H9 (cell line): Measurements from ENCODE around the gene SLCO4A1. TPM values are rescaled to one million over a fixed set of nuclear protein-coding genes. Genes with fewer than 3 reads are reported as not detected.

ENCODE experiments used
- DNase-seq: peaks from one replicate; pipeline ENCODE4 v3.0.0-alpha.2; 2017
- H2AFZ ChIP-seq: one replicate; pipeline ENCODE4 v1.6.1; 2013; ENCODE audit warnings: mild to moderate bottlenecking, low read length, control low read depth, moderate library complexity
- H2AK5ac ChIP-seq: 2 replicates; pipeline ENCODE4 v1.6.1; 2013; ENCODE audit warnings: low read length, control low read depth, mixed read lengths; ENCODE audit not compliant: insufficient read length
- H2BK120ac ChIP-seq: one replicate; pipeline ENCODE4 v1.6.1; 2013; ENCODE audit warnings: low read depth, mild to moderate bottlenecking, low read length, control low read depth, inconsistent platforms; ENCODE audit not compliant: poor library complexity, severe bottlenecking
- H2BK12ac ChIP-seq: 2 replicates; pipeline ENCODE4 v1.6.1; 2013; ENCODE audit warnings: low read length, control low read depth, mixed read lengths, low read depth; ENCODE audit not compliant: insufficient read length
- H2BK15ac ChIP-seq: 2 replicates; pipeline ENCODE4 v1.6.1; 2013; ENCODE audit warnings: low read depth, low read length, control low read depth
- H2BK20ac ChIP-seq: one replicate; pipeline ENCODE4 v1.6.1; 2013; ENCODE audit warnings: low read depth, mild to moderate bottlenecking, low read length, control low read depth, inconsistent platforms; ENCODE audit not compliant: poor library complexity, severe bottlenecking
- H2BK5ac ChIP-seq: 2 replicates; pipeline ENCODE4 v1.6.1; 2013; ENCODE audit warnings: low read length, control low read depth, mixed read lengths; ENCODE audit not compliant: insufficient read length
- H3K14ac ChIP-seq: 2 replicates; pipeline ENCODE4 v1.6.1; 2013; ENCODE audit warnings: low read length, control low read depth; ENCODE audit not compliant: insufficient read depth
- H3K18ac ChIP-seq: 2 replicates; pipeline ENCODE4 v1.6.1; 2013; ENCODE audit warnings: low read depth, mild to moderate bottlenecking, mixed read lengths, low read length, control low read depth; ENCODE audit not compliant: insufficient read length
- H3K23ac ChIP-seq: 2 replicates; pipeline ENCODE4 v1.6.1; 2013; ENCODE audit warnings: low read length, control low read depth, mixed read lengths, low read depth; ENCODE audit not compliant: insufficient read length
- H3K23me2 ChIP-seq: 2 replicates; pipeline ENCODE4 v1.6.1; 2013; ENCODE audit warnings: low read depth, mild to moderate bottlenecking, mixed read lengths, low read length, control low read depth; ENCODE audit not compliant: insufficient read length, poor library complexity, severe bottlenecking
- H3K27ac ChIP-seq: 2 replicates; pipeline ENCODE4 v1.5.1; 2013; ENCODE audit warnings: low read length, control low read depth, mixed read lengths, low read depth; ENCODE audit not compliant: insufficient read length
- H3K27me3 ChIP-seq: 2 replicates; pipeline ENCODE4 v1.6.1; 2013; ENCODE audit warnings: low read length, control low read depth, inconsistent platforms; ENCODE audit not compliant: insufficient read depth
- H3K4ac ChIP-seq: 2 replicates; pipeline ENCODE4 v1.6.1; 2013; ENCODE audit warnings: low read depth, mild to moderate bottlenecking, control low read depth, inconsistent platforms, low read length, moderate library complexity
- H3K4me1 ChIP-seq: 2 replicates; pipeline ENCODE4 v1.6.1; 2013; ENCODE audit warnings: low read length, control low read depth, inconsistent platforms; ENCODE audit not compliant: insufficient read depth
- H3K4me2 ChIP-seq: 2 replicates; pipeline ENCODE4 v1.6.1; 2013; ENCODE audit warnings: low read length, control low read depth, mixed read lengths; ENCODE audit not compliant: insufficient read length, insufficient read depth
- H3K56ac ChIP-seq: 2 replicates; pipeline ENCODE4 v1.6.1; 2013; ENCODE audit warnings: low read depth, mild to moderate bottlenecking, mixed read lengths, low read length, control low read depth; ENCODE audit not compliant: insufficient read length
- H3K79me1 ChIP-seq: 2 replicates; pipeline ENCODE4 v1.6.1; 2013; ENCODE audit warnings: low read depth, mild to moderate bottlenecking, moderate library complexity, low read length, control low read depth, inconsistent platforms; ENCODE audit not compliant: insufficient read depth, poor library complexity, severe bottlenecking
- H3K79me2 ChIP-seq: 2 replicates; pipeline ENCODE4 v1.6.1; 2013; ENCODE audit warnings: low read length, control low read depth, inconsistent platforms; ENCODE audit not compliant: insufficient read depth
- H3K9ac ChIP-seq: 2 replicates; pipeline ENCODE4 v1.6.1; 2013; ENCODE audit warnings: low read length, control low read depth, mixed read lengths; ENCODE audit not compliant: insufficient read length; ENCODE audit errors: extremely low read depth
- H3K9me3 ChIP-seq: one replicate; pipeline ENCODE4 v1.6.1; 2013; ENCODE audit warnings: low read depth, low read length, inconsistent platforms; ENCODE audit not compliant: control insufficient read depth
- H3T11ph ChIP-seq: one replicate; pipeline ENCODE4 v1.6.1; 2013; ENCODE audit warnings: mild to moderate bottlenecking, low read length, control low read depth, inconsistent platforms
- H4K20me1 ChIP-seq: one replicate; pipeline ENCODE4 v1.6.1; 2013; ENCODE audit not compliant: control insufficient read depth, insufficient read length, insufficient read depth
- H4K5ac ChIP-seq: 2 replicates; pipeline ENCODE4 v1.6.1; 2013; ENCODE audit warnings: low read depth, mild to moderate bottlenecking, mixed read lengths, low read length, control low read depth; ENCODE audit not compliant: insufficient read length
- H4K8ac ChIP-seq: replicated peaks from 2 replicates; pipeline ENCODE4 v1.6.1; 2013; ENCODE audit warnings: low read length, control low read depth, mixed read lengths, low read depth; ENCODE audit not compliant: insufficient read length
- H4K91ac ChIP-seq: 2 replicates; pipeline ENCODE4 v1.6.1; 2013; ENCODE audit warnings: low read depth, mild to moderate bottlenecking, moderate library complexity, mixed read lengths, low read length, control low read depth; ENCODE audit not compliant: insufficient read length
- H3K27ac Mint-ChIP-seq, 3 experiments: 2 replicates in 2 of 3; 3 replicates in 1 of 3; pipeline ENCODE4 v1.8.0; 2020 to 2021; ENCODE audit warnings: mixed read lengths in 3 of 3, mild to moderate bottlenecking in 1 of 3, moderate library complexity in 1 of 3
- H3K27me3 Mint-ChIP-seq: 2 replicates; pipeline ENCODE4 v1.8.0; 2021; ENCODE audit warnings: low read depth, mild to moderate bottlenecking, moderate library complexity, mixed read lengths
- H3K36me3 Mint-ChIP-seq, 3 experiments: 2 replicates in 2 of 3; 3 replicates in 1 of 3; pipeline ENCODE4 v1.8.0; 2020 to 2021; ENCODE audit warnings: low read depth in 3 of 3, mixed read lengths in 3 of 3; ENCODE audit not compliant: insufficient read depth in 1 of 3
- H3K4me1 Mint-ChIP-seq, 2 experiments: 2 replicates each; pipeline ENCODE4 v1.8.0; 2020; ENCODE audit warnings: mixed read lengths in 2 of 2
- H3K4me3 Mint-ChIP-seq, 2 experiments: 2 replicates in 1 of 2; 3 replicates in 1 of 2; pipeline ENCODE4 v1.8.0; 2020 to 2021; ENCODE audit warnings: mild to moderate bottlenecking in 2 of 2, mixed read lengths in 2 of 2, moderate library complexity in 1 of 2
- H3K9me3 Mint-ChIP-seq, 2 experiments: 2 replicates in 1 of 2; 3 replicates in 1 of 2; pipeline ENCODE4 v1.8.0; 2020; ENCODE audit warnings: mild to moderate bottlenecking in 2 of 2, mixed read lengths in 2 of 2, moderate library complexity in 1 of 2
- CTCF ChIP-seq: fragments of 200-600 bp; sonication (generic); conservative IDR thresholded peaks from 3 replicates; pipeline ENCODE4 v1.8.0; 2021; ENCODE audit warnings: antibody characterized with exemption, mild to moderate bottlenecking
- WGBS: extraction: QIAGEN DNeasy Blood & Tissue Kit; methylation state at CpG from one replicate; pipeline ENCODE4 v1.1.7; 2013; ENCODE audit warnings: missing lambda C conversion rate, low lambda C conversion rate, mixed read lengths; ENCODE audit not compliant: insufficient read length; ENCODE audit errors: extremely low coverage; 5-methylcytosine and 5-hydroxymethylcytosine counted together
- total RNA-seq: library from RNA; stranded (reverse); gene quantifications from 2 replicates; pipeline ENCODE4 v1.2.1, GENCODE V29; 2021

The SLCO4A1 gene
- total RNA-seq, 1 experiment from 2014 or later, result 9.4 TPM

DNA sequence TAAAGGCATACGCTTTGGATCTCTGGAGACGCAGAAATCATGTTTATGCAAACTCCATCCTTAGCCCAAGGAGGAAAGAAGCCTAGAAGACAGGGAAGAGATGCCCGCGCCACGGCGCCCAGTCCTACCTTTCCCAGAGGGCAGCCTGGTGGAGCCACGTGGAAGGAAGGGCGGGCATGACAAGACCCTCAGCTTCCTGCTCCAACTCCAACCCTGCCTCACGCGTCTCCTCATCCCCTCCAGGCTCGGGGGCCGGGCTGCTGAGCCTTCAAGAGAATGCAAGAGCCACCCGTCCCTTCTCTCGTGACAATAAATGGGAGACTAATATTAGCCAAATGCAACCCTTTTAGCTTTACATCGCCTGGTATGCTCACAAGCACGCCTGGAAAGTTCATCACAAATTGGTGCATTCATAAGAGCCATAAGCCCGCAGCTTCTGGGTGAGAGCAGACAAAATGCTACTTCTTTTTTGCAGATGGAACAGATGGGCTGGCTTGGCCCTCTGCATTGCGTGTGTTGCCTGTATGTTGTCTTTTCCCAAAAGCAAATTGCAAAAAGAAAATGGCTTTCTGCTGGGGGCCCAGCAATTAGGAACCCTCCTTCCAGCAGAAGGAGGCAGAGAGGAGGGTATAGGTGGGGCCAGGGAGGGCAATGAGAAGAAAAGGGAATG is 58.1 kb downstream of the SLCO4A1 start:
- Histone ChIP-seq H3T11ph (no peak overlapping the region), H2AK5ac (no peak overlapping the region), H4K8ac (no peak overlapping the region), H3K27ac (no peak overlapping the region), H3K23me2 (no peaks in the 10 kb centered on the region), H3K4me2 (no peak overlapping the region), H3K4ac (no peak overlapping the region), H2BK15ac (no peak overlapping the region), H3K23ac (no peak overlapping the region), H4K5ac (no peak overlapping the region), H3K18ac (no peak overlapping the region), H2BK12ac (no peak overlapping the region), H3K4me1 (no peaks in the 10 kb centered on the region), H2BK5ac (no peak overlapping the region), H3K27me3 (no peaks in the 10 kb centered on the region; the same call in 1 of the 2 replicates), H3K79me2 (no peaks in the 10 kb centered on the region), H3K9me3 (no peaks in the 10 kb centered on the region), H3K56ac (no peak overlapping the region), H4K20me1 (no peaks in the 10 kb centered on the region), H2BK20ac (no peak overlapping the region), H3K79me1 (no peaks in the 10 kb centered on the region), H4K91ac (no peak overlapping the region), H2BK120ac (no peak overlapping the region), H3K14ac (no peak overlapping the region), H3K9ac (no peak overlapping the region), H2AFZ (no peak overlapping the region)
- no CpG with 5 or more reads among the region's 18 CpGs for WGBS
- Mint-ChIP-seq H3K4me1 (0 out of 4 replicates have a peak, but pooled peaks cover 0 to 2% of the 10 kb centered on the region in 2 experiments), H3K9me3 (no peaks in the 10 kb centered on the region; a peak in 1 of 5 replicates), H3K27me3 (peaks cover 22% of the 10 kb centered on the region), H3K36me3 (no peaks in the 10 kb centered on the region), H3K27ac (no peak overlapping the region), H3K4me3 (no peak overlapping the region)
- TF ChIP-seq CTCF, result no peak
- no peak for DNase-seq
